CD4-positive, alpha-beta T cell treated with Interleukin-2 at 100 ng/mL for 4 hours (primary cell): ENCODE results near the gene RREB1.

Source experiments
- DNase-seq: peaks from one replicate; pipeline ENCODE4 v3.0.0-alpha.2; 2020; ENCODE audit warnings: low spot score

RREB1 gene

GRCh38 chr6:7164536-7165001 lies 56.8 kb downstream of the RREB1 start:
- DNase-seq: no peak

GRCh38 chr6:7165002-7165889 lies 57.5 kb downstream of the RREB1 start:
- no peak for DNase-seq

- no peak for DNase-seq
These were observed 58.1 kb downstream of the RREB1 start for GRCh38 chr6:7165890-7166267.

- no peak for DNase-seq
These were observed 58.9 kb downstream of the RREB1 start for GRCh38 chr6:7166410-7167293.

- no peak for DNase-seq
These were observed 61.5 kb downstream of the RREB1 start for GRCh38 chr6:7169296-7169721.

GRCh38 chr6:7170117-7170732 lies 62.5 kb downstream of the RREB1 start:
- DNase-seq: no peak

- DNase-seq: no peak
These were observed 63.4 kb downstream of the RREB1 start for GRCh38 chr6:7171119-7171518.

- DNase-seq: no peak
These were observed 64.0 kb downstream of the RREB1 start for GRCh38 chr6:7171733-7172132.

GRCh38 chr6:7172649-7173048 lies 64.9 kb downstream of the RREB1 start:
- no peak for DNase-seq

GRCh38 chr6:7173843-7174503 lies 66.2 kb downstream of the RREB1 start:
- DNase-seq: no peak

- no peak for DNase-seq
These were observed 67.7 kb downstream of the RREB1 start for GRCh38 chr6:7175462-7175861.

- DNase-seq: no peak
These were observed 68.4 kb downstream of the RREB1 start for GRCh38 chr6:7176208-7176607.

GRCh38 chr6:7178280-7178679 lies 70.5 kb downstream of the RREB1 start:
- DNase-seq: no peak

GRCh38 chr6:7180751-7181150 lies 73.0 kb downstream of the RREB1 start:
- no peak for DNase-seq

- DNase-seq: no peak
These were observed 75.9 kb downstream of the RREB1 start for GRCh38 chr6:7183707-7184106.

- DNase-seq: no peak
These were observed 76.7 kb downstream of the RREB1 start for GRCh38 chr6:7184502-7184901.

- no peak for DNase-seq
These were observed 77.8 kb downstream of the RREB1 start for GRCh38 chr6:7185561-7185960.

GRCh38 chr6:7188492-7188891 lies 80.7 kb downstream of the RREB1 start:
- DNase-seq: no peak

GRCh38 chr6:7189101-7189758 lies 81.5 kb downstream of the RREB1 start:
- no peak for DNase-seq

- DNase-seq: no peak
These were observed 83.0 kb downstream of the RREB1 start for GRCh38 chr6:7190791-7191190.

GRCh38 chr6:7193122-7193521 lies 85.4 kb downstream of the RREB1 start:
- DNase-seq: no peak
